DOHH2 (cell line): ENCODE results near the gene ZSCAN4.

Experiments
- H3F3A ChIP-seq: fragments of 200-600 bp; sonication (generic), shearing (Covaris generic); 2 replicates; pipeline ENCODE4 v1.6.0; 2016; ENCODE audit warnings: antibody characterized with exemption, mild to moderate bottlenecking; ENCODE audit not compliant: control insufficient read depth, insufficient read depth
- H3K27ac ChIP-seq: fragments of 200-600 bp; sonication (generic); 2 replicates; pipeline ENCODE4 v1.5.1; 2014; ENCODE audit warnings: low read depth, mild to moderate bottlenecking, low read length, moderate library complexity
- H3K27me3 ChIP-seq: fragments of 200-600 bp; sonication (generic); 2 replicates; pipeline ENCODE4 v1.6.1; 2014; ENCODE audit warnings: mild to moderate bottlenecking, low read length, mixed read lengths; ENCODE audit not compliant: control insufficient read depth
- H3K36me3 ChIP-seq: fragments of 200-600 bp; sonication (generic); 2 replicates; pipeline ENCODE4 v1.6.1; 2014; ENCODE audit warnings: mild to moderate bottlenecking, low read length, moderate library complexity, mixed read lengths; ENCODE audit not compliant: control insufficient read depth
- H3K4me1 ChIP-seq: fragments of 200-600 bp; sonication (generic); 2 replicates; pipeline ENCODE4 v1.6.1; 2014; ENCODE audit warnings: mild to moderate bottlenecking, low read length, mixed read lengths; ENCODE audit not compliant: control insufficient read depth
- H3K4me2 ChIP-seq: fragments of 200-600 bp; sonication (generic); 2 replicates; pipeline ENCODE4 v1.6.0; 2014; ENCODE audit warnings: mild to moderate bottlenecking, low read length, moderate library complexity
- H3K4me3 ChIP-seq: fragments of 200-600 bp; sonication (generic); 2 replicates; pipeline ENCODE4 v1.5.1; 2014; ENCODE audit warnings: mild to moderate bottlenecking, low read length, mixed read lengths
- H3K79me2 ChIP-seq: fragments of 200-600 bp; sonication (generic); 2 replicates; pipeline ENCODE4 v1.6.1; 2014; ENCODE audit warnings: mild to moderate bottlenecking, low read length, mixed read lengths; ENCODE audit not compliant: control insufficient read depth
- H3K9me2 ChIP-seq: fragments of 200-600 bp; sonication (generic); replicated peaks from 2 replicates; pipeline ENCODE4 v1.6.1; 2014; ENCODE audit warnings: mild to moderate bottlenecking, low read length, mixed read lengths; ENCODE audit not compliant: control insufficient read depth
- H3K9me3 ChIP-seq: fragments of 200-600 bp; sonication (generic); 2 replicates; pipeline ENCODE4 v1.6.1; 2014; ENCODE audit warnings: antibody characterized with exemption, low read length, mixed read lengths; ENCODE audit not compliant: control insufficient read depth, insufficient read depth
- H4K20me1 ChIP-seq: fragments of 200-600 bp; sonication (generic); 2 replicates; pipeline ENCODE4 v1.6.0; 2014; ENCODE audit warnings: low read depth, mild to moderate bottlenecking, antibody characterized with exemption, low read length, moderate library complexity; ENCODE audit not compliant: control insufficient read depth, insufficient read depth
- EZH2phosphoT487 ChIP-seq: fragments of 200-600 bp; sonication (generic); IDR thresholded peaks from 2 replicates; pipeline ENCODE4 v1.6.1; 2017; ENCODE audit warnings: borderline replicate concordance, mild to moderate bottlenecking, antibody characterized with exemption, low read length, moderate library complexity, mixed read lengths
- TF ChIP-seq, protein P1 (sequence below): fragments of 200-600 bp; sonication (generic); IDR thresholded peaks from one replicate; pipeline ENCODE4 v1.5.1; 2014; ENCODE audit warnings: antibody characterized with exemption, mild to moderate bottlenecking, low read depth, low read length; ENCODE audit not compliant: poor library complexity, severe bottlenecking

The ZSCAN4 gene, protein sequence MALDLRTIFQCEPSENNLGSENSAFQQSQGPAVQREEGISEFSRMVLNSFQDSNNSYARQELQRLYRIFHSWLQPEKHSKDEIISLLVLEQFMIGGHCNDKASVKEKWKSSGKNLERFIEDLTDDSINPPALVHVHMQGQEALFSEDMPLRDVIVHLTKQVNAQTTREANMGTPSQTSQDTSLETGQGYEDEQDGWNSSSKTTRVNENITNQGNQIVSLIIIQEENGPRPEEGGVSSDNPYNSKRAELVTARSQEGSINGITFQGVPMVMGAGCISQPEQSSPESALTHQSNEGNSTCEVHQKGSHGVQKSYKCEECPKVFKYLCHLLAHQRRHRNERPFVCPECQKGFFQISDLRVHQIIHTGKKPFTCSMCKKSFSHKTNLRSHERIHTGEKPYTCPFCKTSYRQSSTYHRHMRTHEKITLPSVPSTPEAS

DNA sequence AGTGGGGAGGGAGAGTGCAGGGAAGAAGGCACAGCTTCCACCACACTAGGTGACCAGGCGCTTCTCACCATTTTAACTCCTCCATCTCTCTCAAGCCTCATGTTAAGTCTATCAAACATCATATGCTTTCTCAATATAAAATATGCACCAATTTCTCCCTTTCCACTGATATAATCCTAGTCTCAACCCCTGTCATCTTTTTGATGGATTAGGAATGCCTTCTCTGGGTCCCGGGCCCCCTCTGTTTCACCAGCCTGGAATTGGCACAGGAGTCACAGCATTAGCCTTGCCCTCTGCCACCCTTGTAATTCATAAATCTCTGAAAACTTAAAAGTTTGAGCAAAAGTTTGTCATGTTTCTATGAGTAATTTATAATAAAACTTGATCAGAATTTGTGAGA lies at the start of gene ZSCAN4:
TSS of gene ZSCAN4 (plus strand) at position 301 of the 400 bp plus-strand sequence. CDS start 7,211 bp downstream, outside the sequence.
- H3K36me3 ChIP-seq, result no peaks in the 10 kb centered on the region
- H3K4me2 ChIP-seq, result no peak within 1 kb of the TSS
- no peaks in the 10 kb centered on the region for H3K9me2 ChIP-seq
- H3K4me1 ChIP-seq, result no peaks in the 10 kb centered on the region
- no peaks in the 10 kb centered on the region for H3K79me2 ChIP-seq
- H3K9me3 ChIP-seq, result peaks cover 18% of the 10 kb centered on the region; the same call in 1 of the 2 replicates
- H4K20me1 ChIP-seq, result no peaks in the 10 kb centered on the region
- H3K4me3 ChIP-seq, result no peak within 1 kb of the TSS
- no peaks in the 10 kb centered on the region for H3F3A ChIP-seq
- no peak within 1 kb of the TSS for H3K27ac ChIP-seq
- H3K27me3 ChIP-seq, result no peaks in the 10 kb centered on the region
- TF ChIP-seq, protein P1, sequence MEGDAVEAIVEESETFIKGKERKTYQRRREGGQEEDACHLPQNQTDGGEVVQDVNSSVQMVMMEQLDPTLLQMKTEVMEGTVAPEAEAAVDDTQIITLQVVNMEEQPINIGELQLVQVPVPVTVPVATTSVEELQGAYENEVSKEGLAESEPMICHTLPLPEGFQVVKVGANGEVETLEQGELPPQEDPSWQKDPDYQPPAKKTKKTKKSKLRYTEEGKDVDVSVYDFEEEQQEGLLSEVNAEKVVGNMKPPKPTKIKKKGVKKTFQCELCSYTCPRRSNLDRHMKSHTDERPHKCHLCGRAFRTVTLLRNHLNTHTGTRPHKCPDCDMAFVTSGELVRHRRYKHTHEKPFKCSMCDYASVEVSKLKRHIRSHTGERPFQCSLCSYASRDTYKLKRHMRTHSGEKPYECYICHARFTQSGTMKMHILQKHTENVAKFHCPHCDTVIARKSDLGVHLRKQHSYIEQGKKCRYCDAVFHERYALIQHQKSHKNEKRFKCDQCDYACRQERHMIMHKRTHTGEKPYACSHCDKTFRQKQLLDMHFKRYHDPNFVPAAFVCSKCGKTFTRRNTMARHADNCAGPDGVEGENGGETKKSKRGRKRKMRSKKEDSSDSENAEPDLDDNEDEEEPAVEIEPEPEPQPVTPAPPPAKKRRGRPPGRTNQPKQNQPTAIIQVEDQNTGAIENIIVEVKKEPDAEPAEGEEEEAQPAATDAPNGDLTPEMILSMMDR, result no peak
- TF ChIP-seq EZH2phosphoT487, result no peak

DNA sequence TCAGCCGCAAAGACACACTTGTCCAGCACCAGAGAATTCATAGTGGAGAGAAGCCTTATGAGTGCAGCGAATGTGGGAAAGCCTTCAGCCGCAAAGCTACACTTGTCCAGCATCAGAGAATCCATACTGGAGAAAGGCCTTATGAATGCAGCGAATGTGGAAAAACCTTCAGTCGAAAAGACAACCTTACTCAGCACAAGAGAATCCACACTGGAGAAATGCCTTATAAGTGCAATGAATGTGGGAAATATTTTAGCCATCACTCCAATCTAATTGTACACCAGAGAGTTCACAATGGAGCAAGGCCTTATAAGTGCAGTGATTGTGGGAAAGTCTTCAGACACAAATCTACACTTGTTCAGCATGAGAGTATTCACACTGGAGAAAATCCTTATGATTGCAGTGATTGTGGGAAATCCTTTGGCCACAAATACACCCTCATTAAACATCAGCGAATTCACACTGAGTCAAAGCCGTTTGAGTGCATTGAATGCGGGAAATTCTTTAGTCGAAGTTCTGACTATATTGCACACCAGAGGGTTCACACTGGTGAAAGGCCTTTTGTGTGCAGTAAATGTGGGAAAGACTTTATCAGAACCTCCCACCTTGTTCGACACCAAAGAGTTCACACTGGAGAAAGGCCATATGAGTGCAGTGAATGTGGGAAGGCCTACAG lies 47.9 kb upstream of the ZSCAN4 start:
- Histone ChIP-seq H3K4me3 (no peak overlapping the region), H3K27me3 (no peaks in the 10 kb centered on the region), H3K27ac (no peak overlapping the region), H3K9me3 (peaks cover 65% of the 10 kb centered on the region), H3K9me2 (no peaks in the 10 kb centered on the region), H3F3A (no peaks in the 10 kb centered on the region), H4K20me1 (no peaks in the 10 kb centered on the region), H3K4me1 (no peaks in the 10 kb centered on the region), H3K79me2 (no peaks in the 10 kb centered on the region), H3K4me2 (no peak overlapping the region), H3K36me3 (peaks cover 39% of the 10 kb centered on the region)
- TF ChIP-seq, protein P1, result no peak
- TF ChIP-seq EZH2phosphoT487, result no peak

DNA sequence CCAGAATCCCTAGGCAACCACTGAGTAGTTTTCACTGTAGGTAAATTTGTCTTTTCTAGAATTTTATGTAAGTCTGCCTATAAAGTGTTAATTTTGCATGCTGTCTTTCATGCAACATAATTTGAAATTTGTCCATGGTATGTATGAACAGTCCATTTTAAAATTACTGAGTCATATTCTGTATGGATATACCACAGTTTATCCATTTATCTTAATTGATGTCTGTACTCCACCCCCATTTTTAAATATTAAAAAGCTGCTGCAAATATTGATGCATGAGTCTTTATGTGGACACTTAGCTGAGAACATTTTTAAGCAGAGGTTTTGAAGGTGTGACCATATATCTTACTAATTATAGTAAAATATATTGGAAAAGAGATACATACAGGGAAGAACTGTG lies 45.6 kb upstream of the ZSCAN4 start:
- no peaks in the 10 kb centered on the region for H3F3A ChIP-seq
- no peak overlapping the region for H3K4me2 ChIP-seq
- TF ChIP-seq EZH2phosphoT487, result no peak
- TF ChIP-seq, protein P1, result no peak
- no peaks in the 10 kb centered on the region for H3K4me1 ChIP-seq
- H3K27me3 ChIP-seq, result no peaks in the 10 kb centered on the region
- no peaks in the 10 kb centered on the region for H3K9me2 ChIP-seq
- H3K9me3 ChIP-seq, result peaks cover 44% of the 10 kb centered on the region
- H3K4me3 ChIP-seq, result no peak overlapping the region
- H3K79me2 ChIP-seq, result no peaks in the 10 kb centered on the region
- H3K36me3 ChIP-seq, result peaks cover 30% of the 10 kb centered on the region
- H3K27ac ChIP-seq, result no peak overlapping the region
- H4K20me1 ChIP-seq, result no peaks in the 10 kb centered on the region
